ENCODE data around the gene INS. TPM values are rescaled to one million over a fixed set of nuclear protein-coding genes. Genes with fewer than 3 reads are reported as not detected.

INS gene
- total and polyA plus RNA-seq, 10 of the 15 experiments (the other 5 are each of a cell fraction or from before 2014, with no cell fraction given), result not detected

DNA sequence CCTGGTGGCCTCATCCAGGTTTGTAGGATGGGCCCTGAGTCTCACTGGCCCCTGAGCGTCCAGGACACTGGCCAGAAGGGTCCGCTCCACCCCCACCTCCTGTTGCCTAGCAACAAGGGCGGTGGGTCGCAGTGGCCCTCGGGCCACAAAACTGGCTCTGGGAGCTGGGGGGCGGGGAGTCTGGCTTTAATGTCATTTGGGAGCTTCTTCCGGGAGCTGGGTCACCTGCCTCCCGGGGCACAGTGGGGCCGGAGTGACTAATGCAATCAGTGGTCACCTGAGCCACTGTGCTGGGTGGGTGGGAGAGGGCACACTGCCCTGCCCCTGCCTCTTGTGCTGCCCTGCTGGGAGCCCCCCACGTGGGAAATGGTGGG lies 8.0 kb upstream of the INS start:
- in situ Hi-C loops (cut with MboI) (no loop called here), intact Hi-C loops (cut with micrococcal nuclease; ENCODE audit: unreplicated experiment) (no loop called here)
- ChIA-PET POLR2A (no interaction called here), RAD21 (ENCODE audit: unreplicated experiment) (no interaction called here), SMC1A (ENCODE audit: uncharacterized antibody, unreplicated experiment) (no interaction called here), CTCF (interaction anchor here (0.7 to 1.9 kb wide), 2 partner anchors 17 to 252 kb away, joined by 3 to 7 read pairs; no protein-coding TSS in a partner anchor)
- H3K4me2 ChIP-seq (ENCODE audit: control insufficient read depth, insufficient read depth), result no peak overlapping the region
- H3K4me1 ChIP-seq (ENCODE audit: control insufficient read depth, insufficient read depth, low read length), result no peaks in the 10 kb centered on the region
- 59% methylated on average over 10 of the region's 10 CpGs for WGBS (ENCODE audit: insufficient coverage, insufficient replicate concordance, low lambda C conversion rate, missing lambda C conversion rate)
- H3K79me2 ChIP-seq (ENCODE audit: control insufficient read depth, insufficient read depth, low read length), result no peaks in the 10 kb centered on the region
- no peak overlapping the region for H3K4me3 ChIP-seq
- H3K9ac ChIP-seq (ENCODE audit: control insufficient read depth, insufficient read depth, low read length), result no peak overlapping the region
- BruUV-seq (replicated peaks), result no TSS peak
- TF ChIP-seq, protein P1, sequence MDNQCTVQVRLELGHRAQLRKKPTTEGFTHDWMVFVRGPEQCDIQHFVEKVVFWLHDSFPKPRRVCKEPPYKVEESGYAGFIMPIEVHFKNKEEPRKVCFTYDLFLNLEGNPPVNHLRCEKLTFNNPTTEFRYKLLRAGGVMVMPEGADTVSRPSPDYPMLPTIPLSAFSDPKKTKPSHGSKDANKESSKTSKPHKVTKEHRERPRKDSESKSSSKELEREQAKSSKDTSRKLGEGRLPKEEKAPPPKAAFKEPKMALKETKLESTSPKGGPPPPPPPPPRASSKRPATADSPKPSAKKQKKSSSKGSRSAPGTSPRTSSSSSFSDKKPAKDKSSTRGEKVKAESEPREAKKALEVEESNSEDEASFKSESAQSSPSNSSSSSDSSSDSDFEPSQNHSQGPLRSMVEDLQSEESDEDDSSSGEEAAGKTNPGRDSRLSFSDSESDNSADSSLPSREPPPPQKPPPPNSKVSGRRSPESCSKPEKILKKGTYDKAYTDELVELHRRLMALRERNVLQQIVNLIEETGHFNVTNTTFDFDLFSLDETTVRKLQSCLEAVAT (IDR thresholded peaks at IDR 0.05), result no peak
- TF ChIP-seq MYC (IDR thresholded peaks at IDR 0.05; ENCODE audit: insufficient read depth, insufficient read length, insufficient replicate concordance, low read length, severe bottlenecking) (no peak), MXI1 (IDR thresholded peaks at IDR 0.05; ENCODE audit: low read depth, low read length) (no peak), MTA3 (IDR thresholded peaks at IDR 0.05; ENCODE audit: borderline replicate concordance, low read length) (no peak)
- TF ChIP-seq, protein P2, sequence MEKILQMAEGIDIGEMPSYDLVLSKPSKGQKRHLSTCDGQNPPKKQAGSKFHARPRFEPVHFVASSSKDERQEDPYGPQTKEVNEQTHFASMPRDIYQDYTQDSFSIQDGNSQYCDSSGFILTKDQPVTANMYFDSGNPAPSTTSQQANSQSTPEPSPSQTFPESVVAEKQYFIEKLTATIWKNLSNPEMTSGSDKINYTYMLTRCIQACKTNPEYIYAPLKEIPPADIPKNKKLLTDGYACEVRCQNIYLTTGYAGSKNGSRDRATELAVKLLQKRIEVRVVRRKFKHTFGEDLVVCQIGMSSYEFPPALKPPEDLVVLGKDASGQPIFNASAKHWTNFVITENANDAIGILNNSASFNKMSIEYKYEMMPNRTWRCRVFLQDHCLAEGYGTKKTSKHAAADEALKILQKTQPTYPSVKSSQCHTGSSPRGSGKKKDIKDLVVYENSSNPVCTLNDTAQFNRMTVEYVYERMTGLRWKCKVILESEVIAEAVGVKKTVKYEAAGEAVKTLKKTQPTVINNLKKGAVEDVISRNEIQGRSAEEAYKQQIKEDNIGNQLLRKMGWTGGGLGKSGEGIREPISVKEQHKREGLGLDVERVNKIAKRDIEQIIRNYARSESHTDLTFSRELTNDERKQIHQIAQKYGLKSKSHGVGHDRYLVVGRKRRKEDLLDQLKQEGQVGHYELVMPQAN (conservative IDR thresholded peaks at IDR 0.05), result no peak
- no peak for FAIRE-seq
- H3K27ac ChIP-seq (ENCODE audit: control insufficient read depth, insufficient read depth), result no peak overlapping the region
- ATAC-seq, result no peak
- DNase-seq (ENCODE audit: low read depth, low spot score), result no peak
- no peaks in the 10 kb centered on the region for H3K36me3 ChIP-seq (ENCODE audit: control insufficient read depth in 2 of 2, insufficient read depth in 2 of 2, low read length in 1 of 2)
- no peaks in the 10 kb centered on the region for H3K27me3 ChIP-seq (replicated peaks in 1 of 2; ENCODE audit: control insufficient read depth in 2 of 2, insufficient read depth in 2 of 2, low read length in 1 of 2)
- H2AFZ ChIP-seq (ENCODE audit: control insufficient read depth, low read depth, low read length), result no peak overlapping the region
- H4K20me1 ChIP-seq (ENCODE audit: control insufficient read depth, insufficient read depth), result no peaks in the 10 kb centered on the region
- H3K9me3 ChIP-seq (replicated peaks; ENCODE audit: control insufficient read depth, insufficient read depth, low read length), result no peaks in the 10 kb centered on the region
